Measurements from ENCODE around the gene CARF. TPM values are rescaled to one million over a fixed set of nuclear protein-coding genes. Genes with fewer than 3 reads are reported as not detected.

Gene CARF
- total RNA-seq, 1 donor from 2014 or later: 12.2 TPM

DNA sequence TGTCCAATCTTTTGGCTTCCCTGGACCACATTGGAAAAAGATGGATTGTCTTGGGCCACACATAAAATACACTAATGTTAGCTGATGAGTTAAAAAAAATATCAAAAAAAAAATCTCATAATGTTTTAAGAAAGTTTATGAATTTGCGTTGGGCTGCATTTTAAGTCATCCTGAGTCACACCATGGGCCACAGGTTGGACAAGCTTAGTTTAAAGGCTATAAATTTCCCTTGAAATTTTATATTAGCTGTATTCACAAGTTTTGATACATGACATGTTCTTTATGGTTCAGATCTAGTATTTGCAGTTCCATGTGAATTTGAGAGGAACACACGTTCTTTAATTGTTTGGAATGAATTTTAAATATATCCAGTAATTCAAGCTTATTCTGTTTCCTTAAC is 21.9 kb downstream of the CARF start:
- intact Hi-C loops (cut with DNase I): no loop called here
- TF ChIP-seq, protein P1, sequence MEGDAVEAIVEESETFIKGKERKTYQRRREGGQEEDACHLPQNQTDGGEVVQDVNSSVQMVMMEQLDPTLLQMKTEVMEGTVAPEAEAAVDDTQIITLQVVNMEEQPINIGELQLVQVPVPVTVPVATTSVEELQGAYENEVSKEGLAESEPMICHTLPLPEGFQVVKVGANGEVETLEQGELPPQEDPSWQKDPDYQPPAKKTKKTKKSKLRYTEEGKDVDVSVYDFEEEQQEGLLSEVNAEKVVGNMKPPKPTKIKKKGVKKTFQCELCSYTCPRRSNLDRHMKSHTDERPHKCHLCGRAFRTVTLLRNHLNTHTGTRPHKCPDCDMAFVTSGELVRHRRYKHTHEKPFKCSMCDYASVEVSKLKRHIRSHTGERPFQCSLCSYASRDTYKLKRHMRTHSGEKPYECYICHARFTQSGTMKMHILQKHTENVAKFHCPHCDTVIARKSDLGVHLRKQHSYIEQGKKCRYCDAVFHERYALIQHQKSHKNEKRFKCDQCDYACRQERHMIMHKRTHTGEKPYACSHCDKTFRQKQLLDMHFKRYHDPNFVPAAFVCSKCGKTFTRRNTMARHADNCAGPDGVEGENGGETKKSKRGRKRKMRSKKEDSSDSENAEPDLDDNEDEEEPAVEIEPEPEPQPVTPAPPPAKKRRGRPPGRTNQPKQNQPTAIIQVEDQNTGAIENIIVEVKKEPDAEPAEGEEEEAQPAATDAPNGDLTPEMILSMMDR (IDR thresholded peaks at IDR 0.05): no peak

DNA sequence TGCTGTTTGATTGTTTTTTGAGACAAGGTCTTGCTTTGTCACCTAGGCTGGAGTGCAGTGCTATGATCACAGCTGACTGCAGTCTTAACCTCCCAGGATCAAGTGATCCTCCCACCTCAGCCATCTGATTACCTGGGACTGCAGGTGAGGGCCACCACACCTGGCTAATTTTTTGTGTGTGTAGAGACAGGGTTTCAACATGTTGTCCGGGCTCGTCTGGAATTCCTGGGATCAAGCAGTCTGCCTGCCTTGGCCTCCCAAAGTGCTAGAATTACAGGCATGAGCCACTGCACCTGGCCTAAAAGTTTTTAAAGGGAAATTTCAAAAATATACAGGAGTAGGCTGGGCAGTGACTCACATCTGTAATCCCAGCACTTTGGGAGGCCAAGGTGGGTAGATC is 22.4 kb downstream of the CARF start:
- TF ChIP-seq, protein P1 (IDR thresholded peaks at IDR 0.05): no peak
- intact Hi-C loops (cut with DNase I): no loop called here
- no peaks in the 10 kb centered on the region for H3K27me3 ChIP-seq
- H3K27ac ChIP-seq: no peak overlapping the region
- no peaks in the 10 kb centered on the region for H3K36me3 ChIP-seq
- no peak for ATAC-seq
- no peak for DNase-seq
- H3K4me1 ChIP-seq: no peaks in the 10 kb centered on the region
- no peak overlapping the region for H3K4me3 ChIP-seq
- no peaks in the 10 kb centered on the region for H3K9me3 ChIP-seq

More for the DNA sequence above, 21.9 kb downstream of the CARF start:
- Histone ChIP-seq H3K4me1 (no peaks in the 10 kb centered on the region), H3K9me3 (no peaks in the 10 kb centered on the region), H3K4me3 (no peak overlapping the region), H3K27me3 (no peaks in the 10 kb centered on the region), H3K36me3 (no peaks in the 10 kb centered on the region), H3K27ac (no peak overlapping the region)
- no peak for ATAC-seq
- no peak for DNase-seq

- Histone ChIP-seq H3K36me3 (peaks cover 4% of the 10 kb centered on the region), H3K4me3 (no peak overlapping the region)
- no peak for ATAC-seq
Measured at GRCh38 chr2:202938960-202939359, 26.9 kb downstream of the CARF start.

DNA sequence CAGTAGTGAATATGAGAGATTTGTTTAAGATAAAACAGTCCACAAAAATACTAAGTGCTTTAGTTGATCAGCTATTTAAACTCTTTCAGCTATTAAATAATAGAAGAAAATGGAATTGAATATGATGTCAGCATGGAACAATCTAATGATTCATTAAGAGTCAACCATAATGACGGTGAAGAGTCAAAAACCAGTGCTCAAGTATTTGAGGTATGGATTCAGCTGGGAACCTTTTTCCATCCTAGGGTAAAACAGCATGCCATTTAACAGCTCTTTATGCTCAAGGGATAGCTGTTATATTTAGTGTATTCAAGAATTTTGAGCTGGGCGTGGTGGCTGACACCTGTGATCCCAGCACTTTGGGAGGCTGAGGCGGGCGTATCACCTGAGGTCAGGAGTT is 29.7 kb downstream of the CARF start:
- peaks cover 4% of the 10 kb centered on the region for H3K36me3 ChIP-seq

More at GRCh38 chr2:202938960-202939359, 26.9 kb downstream of the CARF start:
- H3K27ac ChIP-seq: no peak overlapping the region
- TF ChIP-seq, protein P1 (IDR thresholded peaks at IDR 0.05): no peak
- H3K4me1 ChIP-seq: no peaks in the 10 kb centered on the region
- H3K9me3 ChIP-seq: no peaks in the 10 kb centered on the region
- no peak for DNase-seq
- intact Hi-C loops (cut with DNase I): no loop called here
- no peaks in the 10 kb centered on the region for H3K27me3 ChIP-seq

GRCh38 chr2:202944408-202944807 is 32.3 kb downstream of the CARF start:
- ATAC-seq: no peak
- no peak overlapping the region for H3K4me3 ChIP-seq
- H3K27me3 ChIP-seq: no peaks in the 10 kb centered on the region
- no peak overlapping the region for H3K27ac ChIP-seq
- no peaks in the 10 kb centered on the region for H3K4me1 ChIP-seq
- peaks cover 4% of the 10 kb centered on the region for H3K36me3 ChIP-seq
- TF ChIP-seq, protein P1 (IDR thresholded peaks at IDR 0.05): no peak
- no peak for DNase-seq
- intact Hi-C loops (cut with DNase I): no loop called here
- peaks cover 6% of the 10 kb centered on the region for H3K9me3 ChIP-seq

More for the DNA sequence above, 29.7 kb downstream of the CARF start:
- TF ChIP-seq, protein P1 (IDR thresholded peaks at IDR 0.05): no peak
- Histone ChIP-seq H3K27me3 (no peaks in the 10 kb centered on the region), H3K4me3 (no peak overlapping the region), H3K4me1 (no peaks in the 10 kb centered on the region), H3K27ac (no peak overlapping the region), H3K9me3 (no peaks in the 10 kb centered on the region)
- no peak for DNase-seq
- intact Hi-C loops (cut with DNase I): no loop called here
- no peak for ATAC-seq

DNA sequence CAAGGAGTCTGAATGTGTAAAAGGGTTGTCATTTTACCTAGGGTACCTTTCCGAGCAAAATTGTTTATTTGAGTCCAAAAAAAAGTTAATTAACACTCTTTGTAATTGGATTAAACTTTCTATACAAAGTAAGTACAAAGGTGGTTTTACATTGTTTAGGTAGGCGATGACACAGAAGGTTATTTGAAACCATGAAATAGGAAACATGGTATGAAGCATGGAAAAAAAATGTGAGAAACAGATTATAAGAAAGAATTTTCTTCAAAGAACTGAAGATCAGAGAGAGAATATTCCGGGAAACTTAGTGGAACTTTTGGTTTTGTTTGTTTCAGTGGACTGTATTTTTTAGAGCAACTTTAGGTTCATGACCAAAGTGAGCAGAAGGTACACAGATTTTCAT is 32.7 kb downstream of the CARF start:
- TF ChIP-seq, protein P1 (IDR thresholded peaks at IDR 0.05): no peak
- Histone ChIP-seq H3K27ac (no peak overlapping the region), H3K9me3 (peaks cover 6% of the 10 kb centered on the region), H3K4me3 (no peak overlapping the region), H3K4me1 (no peaks in the 10 kb centered on the region), H3K36me3 (peaks cover 4% of the 10 kb centered on the region), H3K27me3 (no peaks in the 10 kb centered on the region)
- intact Hi-C loops (cut with DNase I): no loop called here
- ATAC-seq: no peak
- no peak for DNase-seq
